Heart right ventricle (tissue), 16 donors: ENCODE measurements around the gene SLC35B4. TPM values are rescaled to one million over a fixed set of nuclear protein-coding genes. Genes with fewer than 3 reads are reported as not detected.

ENCODE experiments used
- ATAC-seq, 8 donors: fragments of 200-7000 bp; cut with Tn5 transposase; one replicate each; pipeline ENCODE4 v1.9.1; 2020; ENCODE audit warnings: mild to moderate bottlenecking in 8 of 8, moderate library complexity in 8 of 8, moderate number of reproducible peaks in 1 of 8
- DNase-seq, 2 donors: peaks; one replicate each; pipeline ENCODE4 v3.0.0-alpha.2; 2020
- H3K27ac ChIP-seq, 10 donors: fragments of 200-600 bp; sonication (generic) in 2 of 10; one replicate each; pipeline versions ENCODE4 v1.5.0 to v1.8.0; 2020 to 2022; ENCODE audit warnings: mild to moderate bottlenecking in 3 of 10
- H3K27me3 ChIP-seq, 7 donors: fragments of 200-600 bp; one replicate each; pipeline ENCODE4 v1.8.0; 2021 to 2022; ENCODE audit warnings: mild to moderate bottlenecking in 2 of 7
- H3K36me3 ChIP-seq, 9 donors: fragments of 200-600 bp; sonication (generic) in 1 of 9; one replicate each; pipeline versions ENCODE4 v1.5.0 to v1.8.0; 2020 to 2022; ENCODE audit warnings: mild to moderate bottlenecking in 2 of 9
- H3K4me1 ChIP-seq, 9 donors: fragments of 200-600 bp; sonication (generic) in 1 of 9; one replicate each; pipeline versions ENCODE4 v1.5.0 to v1.8.0; 2020 to 2022; ENCODE audit warnings: mild to moderate bottlenecking in 4 of 9
- H3K4me3 ChIP-seq, 10 donors: fragments of 200-600 bp; sonication (generic) in 2 of 10; one replicate each; pipeline versions ENCODE4 v1.5.0 to v1.8.0; 2020 to 2022; ENCODE audit warnings: mild to moderate bottlenecking in 7 of 10, moderate library complexity in 2 of 10
- H3K9me3 ChIP-seq, 11 donors: fragments of 200-600 bp in 10 of 11; sonication (generic) in 2 of 11; one replicate each; pipeline versions ENCODE4 v1.5.0 to v1.8.0; 2013 to 2022; ENCODE audit warnings: mild to moderate bottlenecking in 2 of 11, control low read depth in 1 of 11, moderate library complexity in 1 of 11
- WGBS, 2 donors: extraction: QIAGEN DNeasy Blood & Tissue Kit; methylation state at CpG; one replicate each; pipeline ENCODE4 v1.1.7; 2013; ENCODE audit warnings: inconsistent platforms in 1 of 2; 5-methylcytosine and 5-hydroxymethylcytosine counted together
- intact Hi-C, 10 donors: fragments of 100-400 bp; cut with DNase I; formaldehyde crosslinking; loops; one replicate each; pipeline versions ENCODE4 v1.11.1 to v1.14.2; 2022
- polyA plus RNA-seq, 2 donors: library from polyadenylated mRNA; stranded (reverse); fragments of 200-250 nt; gene quantifications; one replicate each; pipeline ENCODE4 v1.2.3, GENCODE V29; 2013
- total RNA-seq, 10 donors: library from RNA; stranded (reverse); fragmentation: NEBNext Ultra II Directional in 3 of 10; extraction: Animal tissue kit (Norgen Biotek cat#: 25700) in 3 of 10; gene quantifications; one replicate each; pipeline versions ENCODE4 v1.2.1 to v1.2.4, GENCODE V29; 2021 to 2023
- TF ChIP-seq, protein P1 (sequence below), 9 donors: fragments of 200-600 bp; sonication (generic) in 2 of 9; IDR thresholded peaks; one replicate each; pipeline versions ENCODE4 v1.5.0 to v1.8.0; 2021 to 2022; ENCODE audit warnings: antibody characterized with exemption in 9 of 9, mild to moderate bottlenecking in 5 of 9, moderate library complexity in 1 of 9
- donor health status: Arrhythmogenic right ventricular cardiomyopathy.
- donor health status: ischemic (EF 13 %, LVEDD 7.1; RV severe dilation, severe dysfunction).
- donor health status: healthy with polysubstance abuse.
- donor health status: DM: no; HTN: yes; CAD: no.
- donor health status: DM: no; HTN: no; CAD: no.
- donor health status: ischemic (EF 25% LVEDD 6.9; RV normal size, moderate dysfunction).
- donor health status: ischemic (EF 25% LVEDD 5.7; RV mildly dilated, moderate dysfunction).
- donor health status: healthy.
- donor health status: DM: yes; HTN: yes; CAD: no.
- donor health status: Ischemic cardiomyopathy.
- donor health status: ischemic (EF 35%, LVEDD 5.7; RV mildly dilated, moderate dysfunction).
- donor health status: nonischemic (EF 11% LVEDD 7.7; RV severe dilation, severe dysfunction).
- donor health status: DM: yes; HTN: yes; CAD: no.
- donor health status: PGD.
- donor health status: ischemic (EF 29% LVEDD 5.4; RV normal size, mild dysfunction).
- donor health status: nonischemic (EF 23%, LVEDD 6.1; RV moderate dilation, normal function).

Gene SLC35B4
- total and polyA plus RNA-seq, 12 donors, result 2.4 to 7.9 (median 4.6) TPM

DNA sequence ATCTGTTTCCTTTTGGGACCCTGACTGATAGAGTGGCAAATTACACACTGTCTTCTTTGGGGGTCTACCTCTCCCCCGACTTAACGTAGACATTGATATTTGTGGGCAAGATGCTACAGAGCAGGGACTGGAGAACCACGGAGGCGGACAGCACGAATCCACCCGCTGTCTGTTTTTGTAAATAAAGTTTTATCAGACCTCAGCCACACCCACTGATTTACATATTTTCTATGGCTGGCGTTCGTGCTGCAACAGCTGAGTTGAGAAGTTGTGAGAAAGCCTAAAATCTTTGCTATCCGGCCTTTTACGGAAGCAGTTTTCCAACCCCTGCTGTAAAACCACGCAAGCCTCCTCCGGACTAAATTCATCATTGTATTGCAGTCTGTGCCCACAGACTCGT, 17.2 kb upstream of the SLC35B4 start:
- Histone ChIP-seq H3K4me1 (no peaks in the 10 kb centered on the region), H3K9me3 (peaks cover 0 to 5% (median 0%) of the 10 kb centered on the region in 11 donors), H3K27ac (no peak overlapping the region), H3K27me3 (peaks cover 0 to 39% (median 20%) of the 10 kb centered on the region in 7 donors), H3K4me3 (no peak overlapping the region), H3K36me3 (no peaks in the 10 kb centered on the region)
- DNase-seq (no peak), ATAC-seq (no peak)
- TF ChIP-seq, protein P1, sequence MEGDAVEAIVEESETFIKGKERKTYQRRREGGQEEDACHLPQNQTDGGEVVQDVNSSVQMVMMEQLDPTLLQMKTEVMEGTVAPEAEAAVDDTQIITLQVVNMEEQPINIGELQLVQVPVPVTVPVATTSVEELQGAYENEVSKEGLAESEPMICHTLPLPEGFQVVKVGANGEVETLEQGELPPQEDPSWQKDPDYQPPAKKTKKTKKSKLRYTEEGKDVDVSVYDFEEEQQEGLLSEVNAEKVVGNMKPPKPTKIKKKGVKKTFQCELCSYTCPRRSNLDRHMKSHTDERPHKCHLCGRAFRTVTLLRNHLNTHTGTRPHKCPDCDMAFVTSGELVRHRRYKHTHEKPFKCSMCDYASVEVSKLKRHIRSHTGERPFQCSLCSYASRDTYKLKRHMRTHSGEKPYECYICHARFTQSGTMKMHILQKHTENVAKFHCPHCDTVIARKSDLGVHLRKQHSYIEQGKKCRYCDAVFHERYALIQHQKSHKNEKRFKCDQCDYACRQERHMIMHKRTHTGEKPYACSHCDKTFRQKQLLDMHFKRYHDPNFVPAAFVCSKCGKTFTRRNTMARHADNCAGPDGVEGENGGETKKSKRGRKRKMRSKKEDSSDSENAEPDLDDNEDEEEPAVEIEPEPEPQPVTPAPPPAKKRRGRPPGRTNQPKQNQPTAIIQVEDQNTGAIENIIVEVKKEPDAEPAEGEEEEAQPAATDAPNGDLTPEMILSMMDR (IDR thresholded peaks at IDR 0.05), result no peak
- 80 to 82% methylated on average over 13 of the region's 13 CpGs for WGBS, 2 donors
- intact Hi-C loops, result no loop called here

DNA sequence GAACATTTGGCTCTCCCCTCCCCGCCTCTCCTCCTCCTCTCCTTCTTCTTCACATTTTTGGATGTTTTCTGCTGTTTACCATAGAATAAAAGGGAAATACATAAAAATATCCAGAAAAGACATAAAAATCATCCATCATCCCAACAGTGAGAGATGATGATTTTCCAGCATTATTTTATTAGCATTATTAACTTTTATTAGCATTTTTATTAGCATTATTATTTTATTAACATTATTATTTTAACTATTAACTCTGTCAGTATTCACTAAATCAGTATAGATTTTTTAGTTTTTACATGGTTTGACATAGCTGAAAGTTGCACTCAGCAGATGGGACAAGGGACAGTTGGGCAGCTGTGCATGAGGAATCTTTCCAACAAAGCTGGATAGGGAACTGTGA, 16.2 kb upstream of the SLC35B4 start:
- Histone ChIP-seq H3K4me3 (no peak overlapping the region), H3K27ac (no peak overlapping the region), H3K27me3 (peaks cover 0 to 44% (median 20%) of the 10 kb centered on the region in 7 donors), H3K9me3 (peaks cover 0 to 5% (median 0%) of the 10 kb centered on the region in 11 donors), H3K4me1 (no peaks in the 10 kb centered on the region), H3K36me3 (no peaks in the 10 kb centered on the region)
- no peak for ATAC-seq
- no peak for DNase-seq
- WGBS, 2 donors, result 78 to 87% methylated on average over 1 of the region's 1 CpG
- TF ChIP-seq, protein P1 (IDR thresholded peaks at IDR 0.05), result no peak
- intact Hi-C loops, result no loop called here

DNA sequence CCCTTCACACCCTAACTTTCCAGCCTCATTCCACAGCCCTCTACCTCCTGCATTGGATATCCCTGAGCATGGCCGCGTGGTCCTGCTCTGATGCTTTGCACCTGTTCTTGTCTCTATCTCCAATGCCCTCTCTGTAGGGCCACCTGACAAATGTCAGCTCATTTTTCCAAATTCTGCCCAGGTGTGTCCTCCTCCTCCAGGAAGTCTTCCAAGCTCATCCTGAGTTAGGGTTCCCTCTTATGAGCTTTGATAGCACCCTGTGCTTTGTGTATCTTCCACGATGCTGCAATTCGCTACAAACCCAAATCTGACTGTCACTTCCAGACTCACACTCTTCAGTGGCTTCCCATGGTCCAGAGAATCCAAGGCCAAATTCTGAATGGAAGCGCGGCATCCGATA, 14.7 kb upstream of the SLC35B4 start:
- WGBS, 2 donors, result 92 to 99% methylated on average over 7 of the region's 7 CpGs
- intact Hi-C loops, result no loop called here
- DNase-seq (no peak), ATAC-seq (no peak)
- Histone ChIP-seq H3K4me3 (no peak overlapping the region), H3K4me1 (no peaks in the 10 kb centered on the region), H3K36me3 (no peaks in the 10 kb centered on the region), H3K27me3 (peaks cover 0 to 51% (median 21%) of the 10 kb centered on the region in 7 donors), H3K9me3 (peaks cover 0 to 5% (median 0%) of the 10 kb centered on the region in 11 donors), H3K27ac (no peak overlapping the region)
- TF ChIP-seq, protein P1 (IDR thresholded peaks at IDR 0.05), result no peak

DNA sequence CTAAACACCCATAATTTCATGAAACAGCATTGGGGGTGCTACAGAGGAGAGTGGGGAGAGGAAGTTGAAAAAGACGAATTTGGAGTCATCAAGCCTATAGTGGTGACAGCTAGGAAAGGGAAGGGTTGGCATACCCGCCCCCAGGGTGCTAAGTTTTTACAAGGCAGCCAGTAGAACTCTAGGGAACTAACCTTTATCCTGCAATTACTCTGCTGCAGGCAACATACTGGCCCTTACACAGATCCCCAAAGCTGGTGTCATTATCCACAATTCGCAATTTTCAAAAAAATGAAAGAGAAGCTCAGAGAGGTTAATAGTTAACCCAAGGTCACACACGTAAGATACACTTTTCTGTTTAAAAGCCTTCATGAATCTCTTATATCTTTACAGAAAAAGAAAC, 14.2 kb upstream of the SLC35B4 start:
- no peak overlapping the region for H3K4me3 ChIP-seq
- no peak overlapping the region for H3K27ac ChIP-seq
- WGBS, 2 donors, result 75 to 82% methylated on average over 4 of the region's 4 CpGs
- no peaks in the 10 kb centered on the region for H3K36me3 ChIP-seq
- H3K4me1 ChIP-seq, result no peaks in the 10 kb centered on the region
- DNase-seq (no peak), ATAC-seq (no peak)
- peaks cover 0 to 5% (median 0%) of the 10 kb centered on the region in 11 donors for H3K9me3 ChIP-seq
- intact Hi-C loops, result no loop called here
- TF ChIP-seq, protein P1 (IDR thresholded peaks at IDR 0.05), result no peak
- H3K27me3 ChIP-seq, result peaks cover 0 to 51% (median 21%) of the 10 kb centered on the region in 7 donors
